HG03045 (cell line): ENCODE data around the gene TCEA2.

Source experiments
- ATAC-seq: cut with Tn5 transposase; IDR thresholded peaks from one replicate; pipeline ENCODE4 v1.9.1; 2021; ENCODE audit warnings: mild to moderate bottlenecking, moderate library complexity; ENCODE audit not compliant: unreplicated experiment

TCEA2 gene

DNA sequence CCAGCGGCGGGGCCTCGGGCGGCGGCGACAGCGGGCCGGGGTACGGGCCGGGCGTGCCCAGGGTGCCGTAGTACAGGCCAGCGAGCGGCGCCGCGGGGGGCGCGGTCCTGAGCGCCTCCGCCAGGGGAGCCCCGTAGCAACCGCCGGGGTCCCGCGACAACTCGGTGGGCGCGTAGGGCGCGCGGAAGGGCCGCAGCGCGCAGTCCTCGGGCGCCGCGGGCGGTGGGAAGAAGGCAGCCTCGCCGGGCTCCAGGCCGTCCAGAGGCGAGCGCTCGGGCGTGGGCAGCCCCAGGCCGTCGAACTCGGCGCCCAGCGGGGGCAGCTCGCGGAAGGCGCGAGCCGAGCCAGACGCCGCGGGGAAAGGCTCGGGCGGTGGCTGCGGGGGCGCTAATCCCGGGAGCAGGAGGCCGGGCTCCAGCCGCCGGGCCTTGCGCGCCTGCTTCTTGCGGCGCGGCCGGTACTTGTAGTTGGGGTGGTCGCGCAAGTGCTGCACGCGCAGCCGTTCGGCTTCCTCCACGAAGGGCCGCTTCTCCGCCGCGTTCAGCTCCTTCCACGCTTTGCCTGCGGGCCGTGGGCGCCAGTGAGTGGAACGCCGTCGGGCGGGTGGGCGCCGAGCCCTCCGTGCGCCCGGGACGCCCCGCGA is 14.5 kb upstream of the TCEA2 start:
- no peak for ATAC-seq

DNA sequence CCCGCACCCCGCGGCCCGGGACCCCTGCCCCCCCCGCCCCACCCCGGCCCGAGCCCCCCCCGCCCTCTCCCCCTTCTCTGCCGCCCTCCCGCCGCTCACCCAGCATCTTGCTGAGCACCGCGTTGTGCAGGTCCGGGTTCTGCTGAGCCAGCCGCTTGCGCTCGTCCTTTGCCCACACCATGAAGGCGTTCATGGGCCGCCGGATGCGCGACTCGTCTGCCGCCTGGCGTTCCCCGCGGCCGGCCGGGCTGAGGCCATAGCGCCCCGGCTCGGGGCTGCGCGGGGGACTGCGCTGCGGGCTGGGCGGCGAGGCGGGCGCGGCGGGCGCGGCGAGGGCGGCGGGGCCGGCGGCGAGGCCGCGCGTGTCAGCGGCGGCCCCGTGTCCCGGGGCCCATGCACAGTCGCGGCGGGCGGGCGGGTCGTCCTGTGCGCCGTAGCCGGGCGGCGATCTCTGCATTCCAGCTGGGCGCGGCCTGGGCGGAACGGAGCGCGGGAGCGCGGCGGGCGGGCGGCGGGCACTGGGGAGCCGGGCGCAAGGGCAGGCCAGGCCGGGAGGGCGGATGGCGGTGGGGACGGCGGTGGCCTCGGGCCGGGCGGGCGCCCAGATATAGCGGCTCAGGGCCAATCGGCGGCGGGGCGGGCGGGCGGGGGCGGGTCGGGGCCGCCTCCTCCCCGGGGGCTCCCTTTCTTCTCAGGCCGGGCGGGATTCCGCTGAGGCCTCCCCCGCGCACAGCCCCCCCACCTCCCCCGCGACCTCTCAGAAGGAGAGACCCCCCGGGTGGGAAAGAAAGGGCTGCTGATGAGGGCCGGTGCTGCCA is 13.7 kb upstream of the TCEA2 start, which contains the start of gene SOX18:
Gene SOX18 (minus strand): TSS at position 580 of the 818 bp plus-strand sequence. CDS start 123 bp downstream, at position 457.
- no peak for ATAC-seq

- no peak for ATAC-seq
These were observed 13.1 kb upstream of the TCEA2 start for GRCh38 chr20:64049878-64050260.

DNA sequence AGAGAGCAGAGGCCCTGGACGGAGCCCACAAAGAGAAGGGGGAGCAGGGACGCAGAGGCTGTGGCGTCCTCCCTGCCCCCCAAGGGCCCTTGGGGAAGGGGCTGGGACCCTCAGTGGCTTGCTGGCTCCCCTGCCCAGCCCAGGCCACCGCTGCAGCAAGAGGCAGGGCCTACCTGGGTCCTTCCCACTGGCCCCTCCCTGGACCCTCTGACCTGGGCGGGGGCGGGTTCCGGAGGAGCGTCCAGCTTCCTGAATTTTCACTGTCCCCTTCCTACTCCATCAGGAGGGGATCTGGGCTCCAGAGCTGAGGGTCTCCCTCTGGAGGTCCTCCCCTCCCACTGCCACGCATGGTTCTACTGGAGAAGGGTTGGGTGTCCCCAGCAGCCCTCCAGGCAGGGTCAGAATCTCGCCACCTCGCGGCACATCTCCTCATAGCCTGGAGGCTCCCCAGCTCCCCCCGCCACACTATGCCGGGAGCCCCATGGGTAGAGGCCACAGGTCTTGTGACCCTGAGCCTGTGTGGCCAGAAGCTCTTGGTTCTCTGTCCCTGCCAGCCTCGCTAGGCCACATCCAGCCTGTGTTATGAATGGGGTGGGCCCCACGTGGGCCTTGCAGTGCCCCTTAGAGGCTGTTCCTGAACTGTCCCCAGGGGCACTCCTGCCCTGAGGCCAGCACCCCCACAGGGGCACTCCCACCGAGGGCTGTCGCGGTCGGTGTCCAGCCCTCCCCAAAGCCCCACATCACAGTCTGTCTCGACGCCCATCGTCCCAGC is 12.6 kb upstream of the TCEA2 start:
- no peak for ATAC-seq

- no peak for ATAC-seq
These were observed 12.0 kb upstream of the TCEA2 start for GRCh38 chr20:64051033-64051452.

DNA sequence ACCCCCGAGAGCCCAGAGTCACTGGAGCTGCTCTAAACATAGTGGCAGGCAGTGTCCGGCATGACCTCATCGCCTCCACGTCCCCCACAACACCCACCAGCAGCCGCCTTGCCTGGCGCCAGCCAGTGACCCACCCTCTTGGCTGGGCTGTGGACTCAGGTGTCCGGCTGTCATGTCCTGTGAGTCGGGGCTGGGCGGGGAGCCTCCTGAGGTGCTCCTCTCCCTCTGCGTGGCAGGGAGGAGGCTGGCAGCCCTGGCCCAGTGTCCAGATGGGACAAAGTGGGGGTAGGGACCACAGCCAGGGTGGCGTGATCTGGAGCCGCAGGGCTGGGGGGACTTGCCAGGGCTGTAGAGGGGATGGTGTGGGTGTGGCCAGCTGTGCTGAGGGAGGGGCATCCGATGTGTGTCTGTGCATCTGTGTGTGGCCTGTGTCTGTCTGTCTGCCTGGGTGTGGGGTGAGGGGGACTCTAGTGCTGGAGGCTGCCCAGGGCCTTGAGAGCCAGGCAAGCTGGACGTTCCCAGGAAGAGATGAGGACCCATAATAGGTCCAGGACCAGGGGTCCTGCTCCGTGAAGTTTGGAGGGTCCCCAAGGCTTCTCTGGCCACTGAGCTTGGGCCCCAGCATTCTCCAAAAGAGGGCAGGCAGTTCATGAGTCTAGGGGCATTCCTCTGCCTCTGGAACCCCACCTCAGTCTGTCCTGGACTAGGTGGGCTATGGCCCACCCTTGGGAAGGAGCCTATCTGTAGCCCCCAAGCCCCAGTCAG is 11.3 kb upstream of the TCEA2 start:
- no peak for ATAC-seq

GRCh38 chr20:64052326-64052722 is 10.7 kb upstream of the TCEA2 start:
- no peak for ATAC-seq

GRCh38 chr20:64052987-64053840 is 9.8 kb upstream of the TCEA2 start:
- ATAC-seq: no peak

GRCh38 chr20:64053841-64054661 is 8.9 kb upstream of the TCEA2 start:
- no peak for ATAC-seq

GRCh38 chr20:64055396-64055892 is 7.6 kb upstream of the TCEA2 start:
- ATAC-seq: no peak

DNA sequence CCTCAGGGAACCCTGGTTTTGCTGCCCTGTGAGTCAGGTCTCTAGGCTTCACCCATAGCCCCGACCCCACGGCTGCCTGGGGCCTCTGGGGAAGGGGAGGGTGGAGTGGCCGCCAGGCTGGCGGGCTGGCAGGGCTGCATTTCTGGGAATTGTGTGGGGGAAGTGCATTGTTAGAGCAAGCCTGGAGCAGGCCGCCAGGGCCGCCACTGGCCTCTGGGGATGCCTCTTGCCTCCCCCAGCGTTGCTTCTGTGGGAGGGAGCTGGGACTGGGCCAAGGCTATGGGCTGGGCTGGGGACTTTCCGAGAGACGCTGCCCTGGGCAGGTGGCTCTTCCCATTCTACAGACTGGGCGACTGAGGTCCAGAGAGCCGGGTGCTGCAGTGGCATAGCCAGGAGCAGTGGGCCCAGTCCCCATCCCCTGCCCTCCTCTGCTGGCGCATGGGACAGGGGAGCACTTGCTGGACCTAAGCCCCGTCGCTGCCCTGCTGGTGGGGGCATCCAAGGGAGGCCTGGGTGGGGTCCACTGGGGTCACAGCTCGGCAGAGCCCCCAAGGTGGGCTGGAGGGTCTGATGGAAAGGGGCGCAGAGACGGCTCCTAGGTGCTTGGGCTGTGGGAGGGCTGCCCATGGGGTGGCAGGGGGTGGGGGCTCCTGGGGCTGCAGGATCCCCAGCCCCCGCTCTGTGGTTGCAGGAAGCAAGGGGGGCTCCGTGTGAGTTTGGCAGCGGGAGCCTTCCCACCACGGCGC is 6.9 kb upstream of the TCEA2 start:
- ATAC-seq: no peak

DNA sequence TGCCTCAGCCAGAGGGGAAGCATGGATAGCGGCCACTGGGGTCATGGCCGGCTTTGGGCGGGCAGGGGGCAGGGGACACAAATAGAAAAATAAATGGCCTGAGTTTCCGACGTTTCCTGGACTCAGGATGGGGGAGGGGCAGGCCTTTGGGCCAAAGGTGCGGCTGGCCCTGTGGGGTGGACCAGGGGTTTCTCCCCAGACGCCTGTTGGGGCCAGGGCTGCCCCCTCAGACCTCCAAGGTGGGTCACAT is 6.4 kb upstream of the TCEA2 start:
- no peak for ATAC-seq

DNA sequence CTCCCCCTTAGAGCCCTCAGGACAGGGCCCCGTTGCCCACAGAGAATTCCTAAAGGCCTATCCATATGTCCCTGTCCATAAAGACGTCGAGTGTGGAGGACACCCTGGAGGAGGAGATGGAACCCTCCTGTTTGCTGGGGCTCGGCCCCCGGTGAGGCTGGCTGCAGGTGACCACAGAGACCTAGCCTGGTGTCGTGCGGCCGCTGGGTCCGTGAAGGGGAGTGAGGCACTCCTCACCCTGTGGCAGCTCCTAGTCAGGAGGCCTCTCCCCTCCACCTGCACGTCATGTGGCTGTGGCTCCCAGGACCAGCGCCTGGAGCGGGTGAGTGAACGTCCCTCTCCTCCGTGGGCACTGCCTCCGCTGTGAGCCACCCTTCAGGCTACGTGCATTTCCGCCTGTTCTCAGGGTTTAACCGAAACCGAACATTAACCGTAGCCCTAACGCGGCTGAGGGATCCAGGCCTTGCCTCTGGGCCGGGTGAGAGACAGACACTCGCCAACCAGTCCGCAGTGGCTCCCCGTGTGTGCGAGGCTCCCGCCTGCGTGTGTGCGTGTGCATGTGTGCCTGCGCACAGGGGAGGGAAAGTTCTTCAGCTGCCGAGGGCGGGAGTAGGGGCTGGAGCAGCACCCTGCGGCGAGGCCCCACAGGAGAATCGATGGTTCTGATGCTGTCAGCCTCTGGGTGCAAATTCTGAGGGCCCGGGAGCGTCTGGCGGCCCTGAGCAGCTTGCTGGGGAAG is 5.9 kb upstream of the TCEA2 start:
- ATAC-seq: peak; percentile 20

- ATAC-seq: peak; percentile 41
These were observed 5.1 kb upstream of the TCEA2 start for GRCh38 chr20:64057628-64058498.

DNA sequence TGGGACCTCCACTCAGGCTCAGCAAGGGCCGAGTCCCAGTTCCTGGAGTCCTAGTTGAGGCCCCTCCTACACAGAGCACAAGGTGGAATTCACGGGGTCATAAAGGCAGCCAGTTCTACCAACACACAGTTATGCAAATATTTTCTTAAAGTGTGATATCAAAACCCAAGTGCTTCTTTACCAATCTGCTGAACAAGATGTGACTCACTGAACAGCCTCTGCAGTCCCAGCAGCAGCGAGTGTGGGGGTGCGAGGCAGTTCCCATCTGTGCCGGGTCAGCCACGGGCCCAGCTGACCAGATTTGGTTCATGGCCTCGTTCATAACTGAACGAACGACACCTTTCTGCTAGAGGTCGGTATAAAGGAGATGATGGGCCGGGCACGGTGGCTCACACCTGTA is 4.5 kb upstream of the TCEA2 start:
- no peak for ATAC-seq

DNA sequence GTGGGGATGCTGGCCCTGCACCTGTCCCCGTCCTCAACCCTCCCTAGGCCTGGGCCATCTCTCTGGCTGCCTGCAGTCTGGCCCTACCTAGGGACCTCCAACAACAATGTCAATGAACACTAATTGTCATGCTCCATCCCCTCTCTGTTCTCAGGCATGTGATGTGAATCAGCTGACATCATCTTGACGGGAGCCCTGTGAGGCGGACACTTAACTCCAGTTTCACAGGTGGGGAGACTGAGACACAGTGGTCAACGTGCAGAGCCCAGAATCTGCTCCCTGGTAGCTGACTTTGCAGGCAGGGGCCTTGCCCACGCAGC is 762 bp upstream of the TCEA2 start:
- ATAC-seq: no peak
